ENCODE results near the gene COLQ.

The COLQ gene

GRCh38 chr3:15506571-15506970 is 14.9 kb downstream of the COLQ start:
- DNase-seq (ENCODE audit: low read depth), result no peak
- no peak for TF ChIP-seq CTCF (IDR thresholded peaks at IDR 0.05; ENCODE audit: low read depth, low read length, missing control alignments)
- in situ Hi-C loops (cut with HindIII; ENCODE audit: low sequenced_read_pairs), result no loop called here
- H3K4me3 ChIP-seq (ENCODE audit: low read depth, low read length), result no peak overlapping the region

DNA sequence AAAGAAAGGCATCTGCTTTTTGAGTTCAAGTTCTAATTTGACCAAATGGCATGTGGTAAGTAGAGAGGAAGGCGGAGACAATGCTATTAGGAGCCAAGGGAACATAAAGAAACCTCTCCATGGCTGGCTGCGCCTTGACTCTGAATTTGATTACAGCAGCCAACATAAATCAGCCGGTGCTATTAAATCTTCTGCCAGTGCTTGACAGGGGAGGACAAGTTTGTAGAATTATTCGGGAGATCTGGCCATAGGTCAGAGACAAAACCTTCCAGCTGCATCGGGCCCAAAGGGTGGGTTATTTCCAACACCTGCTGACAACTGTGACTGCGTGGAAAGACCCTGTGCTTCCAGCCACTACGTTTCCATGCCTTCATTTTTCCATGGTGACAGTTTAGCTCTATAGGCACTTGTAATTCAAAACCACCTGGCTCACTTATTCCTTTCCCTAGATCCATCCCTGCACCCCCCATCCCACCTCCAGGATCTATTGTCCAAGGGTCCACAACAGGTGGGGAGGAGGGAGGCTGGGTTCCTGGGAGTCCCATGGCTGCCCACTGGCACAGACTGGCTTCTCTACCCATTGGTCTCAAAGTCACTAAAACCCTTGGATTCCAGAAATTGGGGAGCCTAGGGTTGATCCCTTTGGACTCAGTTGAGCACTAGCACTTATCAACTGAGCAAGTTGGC is 15.9 kb downstream of the COLQ start:
- no peak for TF ChIP-seq CTCF (IDR thresholded peaks at IDR 0.05; ENCODE audit: low read depth, low read length, missing control alignments)
- in situ Hi-C loops (cut with HindIII; ENCODE audit: low sequenced_read_pairs), result no loop called here
- DNase-seq (ENCODE audit: low read depth), result no peak
- no peak overlapping the region for H3K4me3 ChIP-seq (ENCODE audit: low read depth, low read length)

GRCh38 chr3:15502616-15503015 is 18.9 kb downstream of the COLQ start:
- no peak overlapping the region for H3K4me3 ChIP-seq (ENCODE audit: low read depth, low read length)
- in situ Hi-C loops (cut with HindIII; ENCODE audit: low sequenced_read_pairs), result no loop called here
- no peak for TF ChIP-seq CTCF (IDR thresholded peaks at IDR 0.05; ENCODE audit: low read depth, low read length, missing control alignments)
- no peak for DNase-seq (ENCODE audit: low read depth)

- no peak overlapping the region for H3K4me3 ChIP-seq (ENCODE audit: low read depth, low read length)
- no peak for DNase-seq (ENCODE audit: low read depth)
- TF ChIP-seq CTCF (IDR thresholded peaks at IDR 0.05; ENCODE audit: low read depth, low read length, missing control alignments), result no peak
- in situ Hi-C loops (cut with HindIII; ENCODE audit: low sequenced_read_pairs), result no loop called here
These were observed 20.4 kb downstream of the COLQ start for GRCh38 chr3:15501126-15501525.

DNA sequence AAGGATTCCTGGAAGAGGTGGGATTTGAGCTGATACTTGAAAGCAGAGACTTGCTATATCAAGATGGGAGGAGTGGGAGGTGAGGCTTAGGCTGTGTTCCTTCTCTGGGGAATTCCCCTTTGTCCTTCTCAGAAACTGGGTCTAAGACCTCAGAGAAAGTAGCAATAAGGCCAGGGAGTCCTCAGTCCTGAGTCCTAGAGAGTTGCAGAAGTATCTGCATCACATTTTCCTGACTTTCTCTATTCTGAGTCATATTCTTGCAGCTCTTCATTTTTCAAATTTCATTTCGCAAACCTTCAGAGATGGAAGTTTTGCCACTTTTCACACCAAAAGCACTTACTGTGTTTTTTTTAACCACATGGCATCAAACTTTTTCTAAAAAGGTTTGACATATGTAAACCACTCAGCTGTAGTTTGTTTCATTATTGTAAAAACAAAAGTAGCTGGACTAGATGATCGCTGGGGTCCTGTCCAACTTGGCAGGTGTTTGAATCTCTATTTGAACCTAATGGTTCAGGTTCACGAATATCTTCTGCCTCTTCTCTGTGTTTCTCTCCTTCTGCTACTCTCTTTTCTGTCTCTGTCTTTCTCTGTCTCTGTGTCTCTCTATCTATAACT is 21.3 kb downstream of the COLQ start:
- DNase-seq (ENCODE audit: low read depth), result no peak
- H3K4me3 ChIP-seq (ENCODE audit: low read depth, low read length), result no peak overlapping the region
- in situ Hi-C loops (cut with HindIII; ENCODE audit: low sequenced_read_pairs), result no loop called here
- TF ChIP-seq CTCF (IDR thresholded peaks at IDR 0.05; ENCODE audit: low read depth, low read length, missing control alignments), result no peak

DNA sequence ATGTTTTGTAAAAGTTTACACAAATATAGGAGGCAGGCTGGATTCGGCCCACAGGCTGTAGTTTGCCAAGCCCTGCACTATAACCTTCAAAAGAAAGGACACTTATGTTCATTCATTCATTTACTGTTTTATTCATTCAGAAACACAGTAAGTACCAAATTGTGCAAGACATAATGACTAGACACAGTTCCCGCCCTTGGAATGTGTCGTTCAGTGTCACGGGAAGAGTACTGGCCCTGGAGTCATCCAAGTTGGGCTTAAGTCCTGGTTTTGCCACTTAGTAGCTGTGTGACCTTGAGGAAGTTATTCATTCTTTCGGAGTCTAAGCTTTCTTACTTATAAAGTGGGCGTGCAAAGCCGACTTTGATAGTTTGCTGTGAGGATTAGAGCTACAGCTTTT is 22.0 kb downstream of the COLQ start:
- no peak overlapping the region for H3K4me3 ChIP-seq (ENCODE audit: low read depth, low read length)
- no peak for DNase-seq (ENCODE audit: low read depth)
- in situ Hi-C loops (cut with HindIII; ENCODE audit: low sequenced_read_pairs), result no loop called here
- TF ChIP-seq CTCF (IDR thresholded peaks at IDR 0.05; ENCODE audit: low read depth, low read length, missing control alignments), result no peak
